LNCaP clone FGC (cell line): ENCODE results near the gene USP17L27.
"Not testable (repeated sequence)": the region's sequence is repeated elsewhere in the genome, so short reads cannot be mapped to it uniquely, and the experiment has no call there.

Experiments
- DNase-seq: peaks from one replicate; pipeline ENCODE4 v3.0.0-alpha.2; 2011; ENCODE audit warnings: low read depth
- H3K4me3 ChIP-seq: 2 replicates; pipeline ENCODE4 v1.5.1; 2011; ENCODE audit warnings: mild to moderate bottlenecking, low read depth, low read length, control low read depth
- TF ChIP-seq, protein P1 (sequence below): IDR thresholded peaks from 2 replicates; pipeline ENCODE4 v1.5.1; 2012; ENCODE audit warnings: mild to moderate bottlenecking; ENCODE audit not compliant: control insufficient read depth, insufficient read depth; ENCODE audit errors: extremely low read depth

Gene USP17L27, protein sequence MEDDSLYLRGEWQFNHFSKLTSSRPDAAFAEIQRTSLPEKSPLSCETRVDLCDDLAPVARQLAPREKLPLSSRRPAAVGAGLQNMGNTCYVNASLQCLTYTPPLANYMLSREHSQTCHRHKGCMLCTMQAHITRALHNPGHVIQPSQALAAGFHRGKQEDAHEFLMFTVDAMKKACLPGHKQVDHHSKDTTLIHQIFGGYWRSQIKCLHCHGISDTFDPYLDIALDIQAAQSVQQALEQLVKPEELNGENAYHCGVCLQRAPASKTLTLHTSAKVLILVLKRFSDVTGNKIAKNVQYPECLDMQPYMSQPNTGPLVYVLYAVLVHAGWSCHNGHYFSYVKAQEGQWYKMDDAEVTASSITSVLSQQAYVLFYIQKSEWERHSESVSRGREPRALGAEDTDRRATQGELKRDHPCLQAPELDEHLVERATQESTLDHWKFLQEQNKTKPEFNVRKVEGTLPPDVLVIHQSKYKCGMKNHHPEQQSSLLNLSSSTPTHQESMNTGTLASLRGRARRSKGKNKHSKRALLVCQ

DNA sequence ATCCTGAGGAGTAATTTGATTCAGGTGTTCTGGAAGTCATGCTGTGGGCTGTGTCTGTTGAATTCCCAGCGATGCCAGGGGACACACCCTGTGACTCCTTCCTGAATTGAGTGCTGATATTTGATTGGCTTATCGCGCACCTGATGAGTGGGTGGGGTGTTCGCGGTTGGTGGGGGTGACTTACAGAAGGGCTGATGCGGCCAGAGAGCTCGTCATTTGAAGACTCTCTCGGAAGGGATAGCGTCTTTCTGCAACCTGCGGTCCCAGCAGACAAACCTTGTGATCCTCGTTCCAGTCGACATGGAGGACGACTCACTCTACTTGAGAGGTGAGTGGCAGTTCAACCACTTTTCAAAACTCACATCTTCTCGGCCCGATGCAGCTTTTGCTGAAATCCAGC is at the start of gene USP17L27:
USP17L27 (plus strand) TSS at position 301 of the 400 bp plus-strand sequence; CDS start at position 301, 0 bp downstream.
- not testable (repeated sequence) for H3K4me3 ChIP-seq, DNase-seq

DNA sequence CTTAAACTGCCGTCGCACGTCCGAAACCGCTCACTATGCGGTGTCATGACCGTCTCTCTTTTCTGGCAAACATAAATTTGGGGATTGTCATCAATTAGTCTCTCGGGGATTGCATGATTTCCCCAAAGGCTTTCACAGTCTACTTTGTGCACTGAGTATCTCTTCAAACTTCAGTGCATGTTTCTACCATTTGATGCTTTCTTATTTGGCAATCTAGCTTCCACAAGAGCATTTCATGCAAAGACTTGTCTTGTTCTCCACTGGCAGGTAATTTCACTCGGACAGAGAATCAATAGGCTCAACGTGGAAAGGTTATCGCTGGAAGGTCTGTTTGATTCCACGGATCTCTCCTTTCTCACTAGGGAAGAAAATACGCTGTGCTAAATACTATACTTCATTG is 19.8 kb upstream of the USP17L27 start:
- not testable (repeated sequence) for DNase-seq

DNA sequence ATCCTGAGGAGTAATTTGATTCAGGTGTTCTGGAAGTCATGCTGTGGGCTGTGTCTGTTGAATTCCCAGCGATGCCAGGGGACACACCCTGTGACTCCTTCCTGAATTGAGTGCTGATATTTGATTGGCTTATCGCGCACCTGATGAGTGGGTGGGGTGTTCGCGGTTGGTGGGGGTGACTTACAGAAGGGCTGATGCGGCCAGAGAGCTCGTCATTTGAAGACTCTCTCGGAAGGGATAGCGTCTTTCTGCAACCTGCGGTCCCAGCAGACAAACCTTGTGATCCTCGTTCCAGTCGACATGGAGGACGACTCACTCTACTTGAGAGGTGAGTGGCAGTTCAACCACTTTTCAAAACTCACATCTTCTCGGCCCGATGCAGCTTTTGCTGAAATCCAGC is 19.1 kb upstream of the USP17L27 start, which contains the start of gene USP17L24:
USP17L24 (plus strand) TSS at position 301 of the 400 bp plus-strand sequence; CDS start at position 301, 0 bp downstream.
- H3K4me3 ChIP-seq, DNase-seq: not testable (repeated sequence)

More for the DNA sequence above, 19.8 kb upstream of the USP17L27 start:
- H3K4me3 ChIP-seq = not testable (repeated sequence)

DNA sequence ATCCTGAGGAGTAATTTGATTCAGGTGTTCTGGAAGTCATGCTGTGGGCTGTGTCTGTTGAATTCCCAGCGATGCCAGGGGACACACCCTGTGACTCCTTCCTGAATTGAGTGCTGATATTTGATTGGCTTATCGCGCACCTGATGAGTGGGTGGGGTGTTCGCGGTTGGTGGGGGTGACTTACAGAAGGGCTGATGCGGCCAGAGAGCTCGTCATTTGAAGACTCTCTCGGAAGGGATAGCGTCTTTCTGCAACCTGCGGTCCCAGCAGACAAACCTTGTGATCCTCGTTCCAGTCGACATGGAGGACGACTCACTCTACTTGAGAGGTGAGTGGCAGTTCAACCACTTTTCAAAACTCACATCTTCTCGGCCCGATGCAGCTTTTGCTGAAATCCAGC is 14.3 kb upstream of the USP17L27 start, which contains the start of gene USP17L25:
USP17L25 (plus strand) TSS at position 301 of the 400 bp plus-strand sequence; CDS start at position 301, 0 bp downstream.
- DNase-seq, H3K4me3 ChIP-seq: not testable (repeated sequence)

DNA sequence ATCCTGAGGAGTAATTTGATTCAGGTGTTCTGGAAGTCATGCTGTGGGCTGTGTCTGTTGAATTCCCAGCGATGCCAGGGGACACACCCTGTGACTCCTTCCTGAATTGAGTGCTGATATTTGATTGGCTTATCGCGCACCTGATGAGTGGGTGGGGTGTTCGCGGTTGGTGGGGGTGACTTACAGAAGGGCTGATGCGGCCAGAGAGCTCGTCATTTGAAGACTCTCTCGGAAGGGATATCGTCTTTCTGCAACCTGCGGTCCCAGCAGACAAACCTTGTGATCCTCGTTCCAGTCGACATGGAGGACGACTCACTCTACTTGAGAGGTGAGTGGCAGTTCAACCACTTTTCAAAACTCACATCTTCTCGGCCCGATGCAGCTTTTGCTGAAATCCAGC is 9.6 kb upstream of the USP17L27 start, which contains the start of gene USP17L26:
USP17L26 (plus strand) TSS at position 301 of the 400 bp plus-strand sequence; CDS start at position 301, 0 bp downstream.
- not testable (repeated sequence) for H3K4me3 ChIP-seq, DNase-seq

DNA sequence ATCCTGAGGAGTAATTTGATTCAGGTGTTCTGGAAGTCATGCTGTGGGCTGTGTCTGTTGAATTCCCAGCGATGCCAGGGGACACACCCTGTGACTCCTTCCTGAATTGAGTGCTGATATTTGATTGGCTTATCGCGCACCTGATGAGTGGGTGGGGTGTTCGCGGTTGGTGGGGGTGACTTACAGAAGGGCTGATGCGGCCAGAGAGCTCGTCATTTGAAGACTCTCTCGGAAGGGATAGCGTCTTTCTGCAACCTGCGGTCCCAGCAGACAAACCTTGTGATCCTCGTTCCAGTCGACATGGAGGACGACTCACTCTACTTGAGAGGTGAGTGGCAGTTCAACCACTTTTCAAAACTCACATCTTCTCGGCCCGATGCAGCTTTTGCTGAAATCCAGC is 4.8 kb upstream of the USP17L27 start, which contains the start of gene USP17L5:
USP17L5 (plus strand) TSS at position 301 of the 400 bp plus-strand sequence; CDS start at position 301, 0 bp downstream.
- DNase-seq, H3K4me3 ChIP-seq: not testable (repeated sequence)

DNA sequence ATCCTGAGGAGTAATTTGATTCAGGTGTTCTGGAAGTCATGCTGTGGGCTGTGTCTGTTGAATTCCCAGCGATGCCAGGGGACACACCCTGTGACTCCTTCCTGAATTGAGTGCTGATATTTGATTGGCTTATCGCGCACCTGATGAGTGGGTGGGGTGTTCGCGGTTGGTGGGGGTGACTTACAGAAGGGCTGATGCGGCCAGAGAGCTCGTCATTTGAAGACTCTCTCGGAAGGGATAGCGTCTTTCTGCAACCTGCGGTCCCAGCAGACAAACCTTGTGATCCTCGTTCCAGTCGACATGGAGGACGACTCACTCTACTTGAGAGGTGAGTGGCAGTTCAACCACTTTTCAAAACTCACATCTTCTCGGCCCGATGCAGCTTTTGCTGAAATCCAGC is 4.6 kb downstream of the USP17L27 start, which contains the start of gene USP17L28:
USP17L28 (plus strand) TSS at position 301 of the 400 bp plus-strand sequence; CDS start at position 301, 0 bp downstream.
- not testable (repeated sequence) for H3K4me3 ChIP-seq, DNase-seq

DNA sequence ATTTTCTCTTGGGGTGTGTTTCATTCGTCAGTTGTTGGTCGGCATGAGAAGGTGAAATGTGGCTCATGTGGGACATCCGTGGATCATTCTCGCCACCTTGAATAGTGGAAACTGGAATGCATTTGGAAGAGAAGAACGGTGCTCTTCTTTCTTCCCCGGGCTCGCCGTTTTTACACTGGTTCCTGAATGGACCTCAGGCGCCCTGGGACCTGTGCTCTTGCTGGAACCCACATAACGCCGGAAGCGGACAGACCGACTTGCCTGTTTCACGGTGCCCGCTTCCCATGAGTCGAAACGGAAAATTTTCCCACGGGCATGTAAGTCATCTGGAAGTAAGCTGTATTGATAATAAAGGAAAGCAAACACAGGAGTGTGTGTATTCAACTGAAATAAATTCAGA is 6.9 kb downstream of the USP17L27 start:
- not testable (repeated sequence) for DNase-seq, H3K4me3 ChIP-seq

DNA sequence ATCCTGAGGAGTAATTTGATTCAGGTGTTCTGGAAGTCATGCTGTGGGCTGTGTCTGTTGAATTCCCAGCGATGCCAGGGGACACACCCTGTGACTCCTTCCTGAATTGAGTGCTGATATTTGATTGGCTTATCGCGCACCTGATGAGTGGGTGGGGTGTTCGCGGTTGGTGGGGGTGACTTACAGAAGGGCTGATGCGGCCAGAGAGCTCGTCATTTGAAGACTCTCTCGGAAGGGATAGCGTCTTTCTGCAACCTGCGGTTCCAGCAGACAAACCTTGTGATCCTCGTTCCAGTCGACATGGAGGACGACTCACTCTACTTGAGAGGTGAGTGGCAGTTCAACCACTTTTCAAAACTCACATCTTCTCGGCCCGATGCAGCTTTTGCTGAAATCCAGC is 9.4 kb downstream of the USP17L27 start, which contains the start of gene USP17L29:
USP17L29 (plus strand) TSS at position 301 of the 400 bp plus-strand sequence; CDS start at position 301, 0 bp downstream.
- not testable (repeated sequence) for DNase-seq, H3K4me3 ChIP-seq

DNA sequence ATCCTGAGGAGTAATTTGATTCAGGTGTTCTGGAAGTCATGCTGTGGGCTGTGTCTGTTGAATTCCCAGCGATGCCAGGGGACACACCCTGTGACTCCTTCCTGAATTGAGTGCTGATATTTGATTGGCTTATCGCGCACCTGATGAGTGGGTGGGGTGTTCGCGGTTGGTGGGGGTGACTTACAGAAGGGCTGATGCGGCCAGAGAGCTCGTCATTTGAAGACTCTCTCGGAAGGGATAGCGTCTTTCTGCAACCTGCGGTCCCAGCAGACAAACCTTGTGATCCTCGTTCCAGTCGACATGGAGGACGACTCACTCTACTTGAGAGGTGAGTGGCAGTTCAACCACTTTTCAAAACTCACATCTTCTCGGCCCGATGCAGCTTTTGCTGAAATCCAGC is 18.9 kb downstream of the USP17L27 start, which contains the start of gene USP17L30:
USP17L30 (plus strand) TSS at position 301 of the 400 bp plus-strand sequence; CDS start at position 301, 0 bp downstream.
- DNase-seq = not testable (repeated sequence)

DNA sequence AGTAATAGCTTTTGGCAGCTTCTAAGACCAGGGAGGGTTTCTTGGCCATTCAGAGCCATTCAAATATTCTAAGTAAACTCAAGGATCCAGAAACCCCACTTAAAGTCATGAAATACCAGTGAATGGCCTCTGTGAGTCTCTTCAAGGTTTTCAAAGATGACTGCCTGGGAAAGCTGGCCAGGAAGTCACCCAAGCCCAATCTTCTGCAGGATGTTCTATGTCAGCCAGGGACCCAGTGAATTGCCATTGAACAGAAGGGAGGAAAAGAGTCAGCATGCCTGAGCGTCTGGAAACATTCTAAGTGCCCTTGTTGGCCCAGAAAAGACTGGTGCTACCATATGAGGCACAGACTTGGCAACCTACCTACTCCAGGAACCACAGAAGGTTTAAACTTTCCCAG is 35.9 kb downstream of the USP17L27 start:
- not testable (repeated sequence) for DNase-seq, H3K4me3 ChIP-seq

More for the DNA sequence above, 18.9 kb downstream of the USP17L27 start, which contains the start of gene USP17L30:
- not testable (repeated sequence) for H3K4me3 ChIP-seq

DNA sequence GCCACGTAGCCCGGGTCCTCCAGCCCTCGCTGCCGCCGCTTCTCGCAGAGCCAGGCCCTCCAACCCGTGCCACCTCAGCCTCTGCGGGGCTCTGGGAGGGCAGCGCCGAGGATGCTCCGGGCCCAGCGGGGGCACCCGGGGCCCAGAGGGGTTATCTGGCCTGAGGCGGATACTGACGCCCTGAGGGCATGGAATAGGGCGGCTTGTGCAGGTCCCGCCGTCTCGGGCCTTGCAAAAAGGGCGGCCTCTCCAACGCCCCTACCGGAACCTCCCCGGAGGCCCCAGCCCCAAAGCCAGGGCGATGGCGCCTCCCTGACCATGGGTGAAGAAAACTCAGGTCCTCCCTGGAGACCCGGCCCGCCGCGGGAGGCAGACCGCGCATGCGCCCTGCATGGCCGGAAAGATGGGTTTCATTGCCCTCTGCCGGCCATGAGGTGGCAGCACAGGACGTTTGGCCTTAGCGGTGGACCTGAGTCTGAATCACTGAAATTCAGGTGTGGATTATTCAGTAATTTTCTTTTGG is 37.1 kb downstream of the USP17L27 start:
- DNase-seq = not testable (repeated sequence)
- TF ChIP-seq, protein P1, sequence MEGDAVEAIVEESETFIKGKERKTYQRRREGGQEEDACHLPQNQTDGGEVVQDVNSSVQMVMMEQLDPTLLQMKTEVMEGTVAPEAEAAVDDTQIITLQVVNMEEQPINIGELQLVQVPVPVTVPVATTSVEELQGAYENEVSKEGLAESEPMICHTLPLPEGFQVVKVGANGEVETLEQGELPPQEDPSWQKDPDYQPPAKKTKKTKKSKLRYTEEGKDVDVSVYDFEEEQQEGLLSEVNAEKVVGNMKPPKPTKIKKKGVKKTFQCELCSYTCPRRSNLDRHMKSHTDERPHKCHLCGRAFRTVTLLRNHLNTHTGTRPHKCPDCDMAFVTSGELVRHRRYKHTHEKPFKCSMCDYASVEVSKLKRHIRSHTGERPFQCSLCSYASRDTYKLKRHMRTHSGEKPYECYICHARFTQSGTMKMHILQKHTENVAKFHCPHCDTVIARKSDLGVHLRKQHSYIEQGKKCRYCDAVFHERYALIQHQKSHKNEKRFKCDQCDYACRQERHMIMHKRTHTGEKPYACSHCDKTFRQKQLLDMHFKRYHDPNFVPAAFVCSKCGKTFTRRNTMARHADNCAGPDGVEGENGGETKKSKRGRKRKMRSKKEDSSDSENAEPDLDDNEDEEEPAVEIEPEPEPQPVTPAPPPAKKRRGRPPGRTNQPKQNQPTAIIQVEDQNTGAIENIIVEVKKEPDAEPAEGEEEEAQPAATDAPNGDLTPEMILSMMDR = peak; percentile 44; the same call in 1 of the 2 replicates
- H3K4me3 ChIP-seq = peak overlapping the region; percentile 52
